CD4-positive, alpha-beta T cell treated with Interleukin-4 for 4 hours (primary cell): Measurements from ENCODE around the gene GMIP.

Experiments used
- DNase-seq: peaks from one replicate; pipeline ENCODE4 v3.0.0-alpha.2; 2020

The GMIP gene

GRCh38 chr19:19602136-19602712, 41.2 kb downstream of the GMIP start:
- peak; percentile 80 for DNase-seq

- peak; percentile 24 for DNase-seq
Measured at GRCh38 chr19:19600793-19601330, 42.6 kb downstream of the GMIP start.

- peak; percentile 85 for DNase-seq
Measured at GRCh38 chr19:19598728-19599451, 44.6 kb downstream of the GMIP start.

- DNase-seq, result peak; percentile 92
Measured at GRCh38 chr19:19597809-19598306, 45.6 kb downstream of the GMIP start.

DNA sequence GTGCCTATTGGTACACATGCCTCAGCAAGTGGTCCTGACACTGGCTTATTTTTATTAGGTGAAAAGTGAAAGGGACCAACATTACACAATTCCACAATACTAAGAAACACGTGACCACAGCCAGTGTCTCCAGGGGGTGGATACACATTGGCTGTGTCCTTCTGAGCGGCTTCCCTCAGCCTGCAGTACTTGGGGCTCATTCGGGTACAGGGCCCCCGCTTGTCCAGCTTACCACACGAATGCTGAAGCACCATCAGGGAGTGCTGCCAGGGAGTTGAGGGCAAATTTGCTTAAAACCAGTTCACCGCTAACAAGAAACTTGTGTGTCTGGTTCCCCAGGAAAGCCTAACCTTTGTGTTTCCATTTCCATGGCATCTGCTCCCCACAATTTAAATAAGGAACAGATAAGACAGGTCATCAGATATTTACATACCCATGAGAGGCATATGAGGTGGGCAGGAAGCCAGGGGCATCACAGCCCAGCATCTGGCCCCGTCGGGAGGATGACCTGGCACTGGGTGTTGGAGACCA, 48.2 kb downstream of the GMIP start:
- DNase-seq, result no peak

GRCh38 chr19:19594381-19594780, 49.1 kb downstream of the GMIP start:
- DNase-seq, result no peak

DNA sequence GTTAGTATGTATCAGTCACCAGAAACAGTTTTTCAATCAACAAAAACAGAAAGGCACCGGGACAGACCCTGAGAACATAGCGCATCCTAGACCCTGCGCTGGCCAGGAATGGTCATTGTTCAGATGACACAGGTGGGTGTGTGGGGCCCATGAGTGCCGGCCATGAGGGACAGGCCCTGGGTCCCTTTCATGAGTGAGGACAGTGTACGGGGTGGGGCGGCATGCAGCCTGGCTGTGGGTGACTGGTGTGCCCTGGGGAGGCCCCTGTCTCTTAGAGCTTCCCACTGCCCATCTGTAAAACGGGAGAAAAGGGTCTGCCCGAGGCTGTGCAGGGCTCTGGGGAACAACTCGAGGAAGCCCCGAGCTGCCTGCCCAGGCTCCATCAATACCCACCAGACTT, 50.8 kb downstream of the GMIP start:
- no peak for DNase-seq

GRCh38 chr19:19591133-19591825, 52.2 kb downstream of the GMIP start:
- DNase-seq, result peak; percentile 85

DNA sequence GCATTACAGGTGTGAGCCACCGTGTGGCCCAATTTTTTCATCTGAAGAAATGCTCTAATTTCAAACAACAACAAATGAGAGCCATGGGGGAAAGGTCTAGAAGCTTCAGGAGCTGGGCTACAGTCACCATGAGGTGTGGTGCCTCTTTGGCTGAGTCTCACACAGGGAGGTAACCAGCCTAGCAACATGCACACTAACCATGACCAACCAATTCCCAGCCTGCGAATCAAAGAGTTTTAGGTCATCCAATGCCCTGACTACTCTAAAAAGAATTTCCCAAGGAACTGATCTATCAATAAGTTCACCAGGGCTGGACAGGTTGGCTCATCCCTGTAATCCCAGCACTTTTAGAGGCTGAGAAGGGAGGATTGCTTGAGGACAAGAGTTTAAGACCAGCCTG, 54.9 kb downstream of the GMIP start:
- no peak for DNase-seq

DNA sequence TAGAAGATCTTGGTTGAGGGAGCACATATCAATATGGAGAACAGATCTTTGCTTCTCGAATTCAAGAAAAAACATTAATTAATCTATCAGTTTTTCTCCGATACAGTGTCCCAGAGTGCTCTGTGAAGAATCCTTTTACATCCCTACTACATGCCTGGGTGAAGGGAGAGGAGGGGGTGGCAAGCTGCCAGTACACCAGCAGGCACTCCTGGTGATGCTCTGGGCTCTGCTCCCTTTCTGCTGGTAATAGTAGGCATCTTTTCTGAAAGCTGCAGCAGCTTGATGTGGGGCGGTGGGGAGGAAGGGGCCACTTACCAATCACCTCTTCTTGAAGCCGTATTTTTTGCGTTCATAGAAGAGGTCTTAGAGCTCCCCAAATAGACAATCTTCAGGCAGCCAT, 55.7 kb downstream of the GMIP start:
- no peak for DNase-seq

GRCh38 chr19:19584356-19584755, 59.1 kb downstream of the GMIP start:
- no peak for DNase-seq

DNA sequence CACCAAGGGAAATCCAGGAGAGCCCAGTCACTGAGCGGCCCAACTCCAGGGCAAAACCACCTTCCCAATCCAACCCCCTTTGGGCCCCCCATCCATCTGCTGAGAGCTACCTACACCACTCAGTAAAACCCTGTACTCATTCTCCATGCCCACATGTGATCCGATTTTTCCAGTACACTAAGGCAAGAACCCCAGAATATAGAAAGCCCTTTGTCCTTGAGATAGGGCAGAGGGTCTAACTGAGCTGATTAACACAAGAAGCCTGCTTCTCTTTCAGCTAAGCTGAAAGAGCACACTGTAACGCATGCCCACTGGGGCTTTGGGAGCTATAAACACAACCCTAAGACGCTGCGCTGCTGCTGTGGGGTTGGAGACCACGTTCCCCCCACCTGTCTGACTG, 61.0 kb downstream of the GMIP start:
- no peak for DNase-seq

GRCh38 chr19:19581391-19581790, 62.1 kb downstream of the GMIP start:
- no peak for DNase-seq

- DNase-seq, result no peak
Measured at GRCh38 chr19:19580418-19580817, 63.0 kb downstream of the GMIP start.

DNA sequence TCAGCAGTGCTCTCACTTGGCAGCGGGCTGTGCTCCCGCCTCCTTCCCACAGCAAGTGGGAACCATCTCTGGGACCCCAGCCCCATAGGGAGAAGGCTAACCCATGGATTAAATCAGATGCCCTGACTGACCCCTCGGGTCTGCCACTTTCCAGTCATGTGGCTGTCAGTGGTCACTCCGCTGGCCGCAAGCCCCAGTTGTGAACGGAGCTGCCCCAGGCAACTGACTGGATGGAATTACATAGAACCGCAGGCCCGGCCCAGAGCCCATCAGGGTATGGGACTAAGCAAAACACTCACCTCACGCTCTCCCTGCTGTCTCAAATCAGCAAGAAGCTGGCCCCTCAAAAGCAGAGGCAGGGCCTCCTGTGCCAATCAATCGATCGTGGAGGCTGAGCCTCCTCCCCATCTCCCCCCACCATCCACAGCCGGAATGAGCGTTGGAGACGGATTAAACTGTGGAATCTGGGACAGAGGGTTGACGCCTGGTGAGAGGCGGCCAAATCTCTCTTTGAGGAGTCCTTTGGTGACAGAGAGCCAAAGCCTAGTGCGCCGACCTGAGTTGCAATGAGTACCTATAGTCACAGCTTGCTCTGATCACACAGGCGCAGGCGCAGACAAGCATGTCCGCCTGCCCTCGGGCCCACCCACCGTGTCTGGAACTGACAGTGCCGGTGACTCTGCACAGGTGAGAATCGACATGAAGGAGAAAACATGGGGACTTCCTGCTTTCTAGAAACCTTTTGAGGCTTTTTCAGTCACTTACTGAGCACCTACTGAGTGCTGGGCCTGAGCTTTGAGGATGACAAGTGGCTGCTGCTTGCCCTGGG, 63.7 kb downstream of the GMIP start:
- DNase-seq, result no peak
